ENCODE measurements around the gene SPATA4.

SPATA4 gene

GRCh38 chr4:176189891-176190795 lies 5.2 kb downstream of the SPATA4 start:
- DNase-seq (ENCODE audit: low read depth in 2 of 2), result no peak

DNA sequence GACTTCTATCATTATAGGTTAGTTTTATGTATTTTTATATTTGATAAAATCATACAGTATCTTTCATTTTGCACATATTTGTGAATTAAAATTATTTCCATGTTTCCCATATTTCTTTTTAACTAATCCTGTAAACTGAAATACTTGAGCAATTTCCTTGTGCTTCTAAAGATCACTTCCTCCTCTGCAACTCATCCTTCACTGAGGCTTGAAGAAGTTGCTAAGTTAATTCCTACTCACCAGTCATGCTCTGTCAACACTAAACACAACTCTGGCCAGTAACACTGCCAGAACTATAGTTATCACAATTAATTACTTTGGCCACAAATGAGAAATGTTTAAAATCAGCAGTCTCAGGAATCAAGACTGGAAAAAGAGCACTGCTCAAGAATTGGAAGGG lies 6.7 kb downstream of the SPATA4 start:
- DNase-seq (ENCODE audit: low read depth in 2 of 2), result no peak

DNA sequence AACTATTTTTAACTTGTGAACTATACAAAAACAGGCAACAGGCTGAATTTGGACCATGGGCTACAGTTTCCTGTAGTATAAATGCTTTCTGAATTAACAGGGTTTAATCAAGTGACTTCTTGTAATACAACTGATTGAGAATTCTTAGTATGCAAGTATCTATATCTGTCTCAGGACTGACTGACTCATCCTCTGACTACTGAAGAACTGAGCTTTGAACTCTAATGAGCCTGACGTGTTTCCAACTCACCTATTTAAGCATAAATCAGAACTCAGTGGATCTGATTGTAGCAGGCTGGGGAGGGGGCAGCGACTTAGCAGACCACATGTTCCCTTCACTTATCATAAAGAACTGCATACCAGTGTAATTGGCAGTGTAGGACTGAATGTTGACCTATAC lies 7.8 kb downstream of the SPATA4 start:
- DNase-seq (ENCODE audit: low read depth in 2 of 2), result no peak

DNA sequence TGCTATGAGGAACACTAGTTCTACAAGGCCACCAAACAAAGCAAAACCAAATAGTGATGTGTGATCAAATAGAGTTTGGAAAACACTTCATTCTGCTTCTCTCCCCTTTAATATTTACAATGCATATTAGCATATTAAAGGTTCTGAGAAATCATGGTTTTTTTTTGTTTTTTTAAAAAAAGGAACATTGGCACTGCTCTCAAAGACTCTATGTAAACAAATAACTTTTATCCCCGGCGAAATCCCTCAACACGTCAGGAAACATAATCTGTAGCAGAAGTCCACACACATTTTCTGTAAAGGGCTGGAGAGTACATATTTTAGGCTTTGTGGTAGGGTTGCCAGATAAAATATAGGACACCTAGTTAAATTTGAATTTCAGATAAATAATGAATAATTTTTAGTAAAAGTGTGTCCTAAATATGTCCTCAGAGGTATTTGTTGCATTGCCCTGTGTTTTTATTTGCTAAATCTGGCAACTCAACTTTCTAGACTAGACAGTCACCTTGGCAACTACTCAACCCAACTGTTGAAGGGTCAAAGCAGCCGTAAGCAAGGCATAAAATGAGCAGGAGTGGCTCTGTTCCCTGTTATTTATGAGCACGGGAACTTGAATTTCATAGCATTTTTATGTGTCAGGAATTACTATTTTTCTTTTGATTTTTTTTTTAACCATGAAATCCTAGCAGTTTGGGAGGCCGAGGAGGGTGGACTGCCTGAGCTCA lies 8.6 kb downstream of the SPATA4 start:
- no peak for DNase-seq (ENCODE audit: low read depth in 2 of 2)

- DNase-seq (ENCODE audit: low read depth in 2 of 2), result no peak
These were observed 9.3 kb downstream of the SPATA4 start for GRCh38 chr4:176186067-176186466.

- DNase-seq (ENCODE audit: low read depth in 2 of 2), result no peak
These were observed 10.3 kb downstream of the SPATA4 start for GRCh38 chr4:176185051-176185450.

DNA sequence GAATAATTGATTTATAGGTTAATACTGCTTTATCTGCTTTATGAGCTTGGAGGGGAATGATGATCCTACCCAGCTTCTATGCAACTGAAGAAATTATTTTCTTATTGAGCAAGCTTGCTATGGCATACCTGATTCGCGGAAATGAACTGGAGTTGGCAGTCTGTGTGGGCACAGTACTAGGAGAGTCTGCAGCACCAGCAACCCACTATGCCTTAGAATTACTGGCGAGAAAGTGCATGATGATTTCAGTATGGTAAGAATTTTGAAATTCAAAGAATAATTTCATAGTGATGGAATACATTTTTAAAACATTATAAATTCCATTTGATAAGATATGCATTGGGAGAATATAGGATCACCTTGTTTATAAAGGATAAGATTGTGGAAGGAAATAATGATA lies 32.3 kb downstream of the SPATA4 start:
- DNase-seq (ENCODE audit: low read depth in 2 of 2), result no peak

- DNase-seq (ENCODE audit: low read depth in 2 of 2), result no peak
These were observed 38.7 kb downstream of the SPATA4 start for GRCh38 chr4:176156656-176157055.

DNA sequence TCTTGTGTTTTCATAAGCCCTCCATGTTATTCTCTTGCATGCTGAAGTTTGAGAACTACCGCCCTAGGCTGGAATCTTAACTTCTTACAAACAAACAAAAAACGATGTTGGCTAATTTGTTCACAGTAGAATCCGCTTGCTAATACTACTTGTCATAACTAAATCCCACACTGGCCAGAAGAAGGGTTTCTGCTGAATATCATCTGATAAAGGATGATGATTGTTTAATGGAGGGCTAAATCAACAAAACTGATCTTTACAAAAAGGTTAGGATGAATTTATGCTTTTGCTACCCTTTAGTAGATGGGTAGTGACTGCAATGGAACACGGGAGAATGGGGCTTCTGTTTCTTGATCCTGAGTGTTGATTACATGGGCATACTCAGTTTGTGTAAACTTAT lies 42.3 kb downstream of the SPATA4 start:
- DNase-seq (ENCODE audit: low read depth in 2 of 2), result no peak

GRCh38 chr4:176150704-176151103 lies 44.7 kb downstream of the SPATA4 start:
- DNase-seq (ENCODE audit: low read depth in 2 of 2), result no peak

DNA sequence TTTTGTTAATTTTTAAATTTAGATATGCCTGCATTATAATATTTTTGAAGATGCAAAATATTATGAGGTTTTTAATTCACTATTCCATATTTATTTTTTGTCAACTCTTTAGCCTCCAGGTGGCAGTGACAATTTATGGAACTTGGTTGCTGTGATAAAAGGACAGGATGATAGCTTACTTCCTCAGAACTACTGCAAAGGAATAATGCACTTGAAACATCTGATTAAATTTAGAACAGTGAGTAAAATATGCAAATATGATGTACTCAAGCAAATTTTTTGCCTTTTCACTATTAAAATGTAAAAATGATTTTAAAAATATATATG lies 45.1 kb downstream of the SPATA4 start:
- DNase-seq (ENCODE audit: low read depth in 2 of 2), result no peak

- no peak for DNase-seq (ENCODE audit: low read depth in 2 of 2)
These were observed 45.6 kb downstream of the SPATA4 start for GRCh38 chr4:176149680-176150355.

- no peak for DNase-seq (ENCODE audit: low read depth in 2 of 2)
These were observed 53.1 kb downstream of the SPATA4 start for GRCh38 chr4:176142253-176142652.

- no peak for DNase-seq (ENCODE audit: low read depth in 2 of 2)
These were observed 55.9 kb downstream of the SPATA4 start for GRCh38 chr4:176139518-176139917.

- no peak for DNase-seq (ENCODE audit: low read depth in 2 of 2)
These were observed 57.8 kb downstream of the SPATA4 start for GRCh38 chr4:176137631-176138030.

DNA sequence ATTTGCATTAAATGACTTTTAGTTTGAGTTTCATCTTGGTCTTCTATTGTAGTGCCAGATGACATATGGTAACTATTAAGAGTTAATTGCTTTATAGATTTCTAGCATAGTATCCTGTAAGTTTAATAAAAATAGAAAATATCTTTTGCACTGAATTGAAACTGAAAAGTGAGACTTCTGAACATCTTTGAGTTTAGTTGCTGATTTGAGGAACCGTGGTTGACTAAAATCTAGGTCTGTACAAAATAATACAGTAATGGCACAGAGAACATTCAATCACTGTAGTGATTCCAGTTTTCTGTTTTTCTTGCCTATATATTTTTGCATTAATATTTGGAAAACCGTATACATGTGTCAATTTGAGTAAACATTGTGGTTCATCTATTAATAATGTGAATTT lies 60.7 kb downstream of the SPATA4 start:
- no peak for DNase-seq (ENCODE audit: low read depth in 2 of 2)

All from stimulated activated CD8-positive, alpha-beta memory T cell treated with anti-CD3 and anti-CD28 coated beads, Interleukin-7, amount 100 ng/mL, for 1 hour (primary cell).